Pancreas (tissue), 10 donors: ENCODE measurements around the gene TAS1R3. TPM values are rescaled to one million over a fixed set of nuclear protein-coding genes. Genes with fewer than 3 reads are reported as not detected.

ENCODE experiments used
- ATAC-seq, 4 donors: fragments of 200-7000 bp; cut with Tn5 transposase; one replicate each; pipeline versions ENCODE4 v1.8.0 to v1.9.1; 2020; ENCODE audit warnings: mild to moderate bottlenecking in 4 of 4, moderate library complexity in 4 of 4
- DNase-seq, 6 donors: peaks; one replicate each; pipeline ENCODE4 v3.0.0-alpha.2; 2020
- FAIRE-seq: peaks from 2 replicates; lab custom pipeline; 2012; peaks lifted over from hg19 to GRCh38; lab: Jason Lieb, UNC
- H3K27ac ChIP-seq, 4 donors: fragments of 200-600 bp; sonication (generic); 1 replicate in 3 of 4; 2 replicates in 1 of 4; pipeline versions ENCODE4 v1.5.0 to v1.8.0; 2020
- H3K27me3 ChIP-seq, 4 donors: fragments of 200-600 bp; one replicate each; pipeline ENCODE4 v1.8.0; 2021
- H3K36me3 ChIP-seq, 3 donors: fragments of 200-600 bp; sonication (generic) in 1 of 3; one replicate each; pipeline versions ENCODE4 v1.5.0 to v1.8.0; 2020 to 2021
- H3K4me1 ChIP-seq, 3 donors: fragments of 200-600 bp; one replicate each; pipeline ENCODE4 v1.8.0; 2021
- H3K4me3 ChIP-seq, 4 donors: fragments of 200-600 bp; sonication (generic) in 2 of 4; one replicate each; pipeline versions ENCODE4 v1.5.0 to v1.8.0; 2020 to 2021
- H3K9me3 ChIP-seq, 4 donors: fragments of 200-600 bp; one replicate each; pipeline ENCODE4 v1.8.0; 2021
- CTCF ChIP-seq, 4 donors: fragments of 200-600 bp; sonication (generic) in 3 of 4; IDR thresholded peaks; one replicate each; pipeline versions ENCODE4 v1.5.0 to v1.8.0; 2021; ENCODE audit warnings: antibody characterized with exemption in 4 of 4
- WGBS, 2 donors: extraction: QIAGEN DNeasy Blood & Tissue Kit; methylation state at CpG; one replicate each; pipeline ENCODE4 v1.1.7; 2013; 5-methylcytosine and 5-hydroxymethylcytosine counted together
- intact Hi-C, 3 donors: fragments of 100-400 bp; cut with DNase I; formaldehyde crosslinking; loops; one replicate each; pipeline versions ENCODE4 v1.11.1 to v1.14.2; 2022
- polyA plus RNA-seq, 2 donors: library from polyadenylated mRNA; stranded (reverse); fragments of 200-250 nt; gene quantifications; one replicate each; pipeline ENCODE4 v1.2.3, GENCODE V29; 2013
- total RNA-seq, 6 donors: library from RNA; stranded (reverse); fragmentation: NEBNext Ultra II Directional in 4 of 6; extraction: Animal tissue kit (Norgen Biotek cat#: 25700) in 4 of 6; gene quantifications; one replicate each; pipeline versions ENCODE4 v1.2.1 to v1.2.4, GENCODE V29; 2021 to 2023
- donor health status: healthy with polysubstance abuse.
- donor health status: DM: no; HTN: no; CAD: no; lungs with moderate emphysema.
- donor health status: DM: no; HTN: no; CAD: no.
- donor health status: control.
- donor health status: control.
- donor health status: Bipolar disorder and iron deficiency.
- donor health status: DM: yes; HTN: yes; CAD: no.
- donor health status: DM: no; HTN: no; CAD: no.
- donor health status: DM: no; HTN: no; CAD: no.
- donor health status: DM: yes; HTN: yes; CAD: no.

Gene TAS1R3
- total RNA-seq (under 1 TPM; 0.04 to 0.41 (median 0.08) TPM), polyA plus RNA-seq (under 1 TPM; 0.21 to 0.34 TPM)

GRCh38 chr1:1331068-1331965, at the start of gene TAS1R3:
TAS1R3 (plus strand) TSS chr1:1331280; CDS start chr1:1331346, 66 bp downstream.
- Histone ChIP-seq H3K4me1 (peaks cover 0 to 3% (median under 1%) of the 10 kb centered on the region in 3 donors), H3K27ac (no peak within 1 kb of the TSS), H3K9me3 (no peaks in the 10 kb centered on the region), H3K4me3 (no peak within 1 kb of the TSS), H3K27me3 (no peaks in the 10 kb centered on the region), H3K36me3 (no peaks in the 10 kb centered on the region)
- intact Hi-C loops, result no loop called here
- WGBS, 2 donors, result 58 to 63% methylated on average over 38 to 41 of the region's 41 CpGs
- FAIRE-seq, result no peak
- DNase-seq, result no peak
- no peak for TF ChIP-seq CTCF (IDR thresholded peaks at IDR 0.05)
- ATAC-seq, result no peak

- Histone ChIP-seq H3K36me3 (no peaks in the 10 kb centered on the region), H3K27me3 (peaks cover 0 to 4% (median 0%) of the 10 kb centered on the region in 4 donors), H3K4me3 (no peak overlapping the region), H3K4me1 (peaks cover 5 to 11% (median 10%) of the 10 kb centered on the region in 3 donors), H3K9me3 (no peaks in the 10 kb centered on the region), H3K27ac (peak overlapping the region; percentile 1 to 61 (median 39))
- TF ChIP-seq CTCF (IDR thresholded peaks at IDR 0.05), result no peak
- ATAC-seq (peak; percentile 84 to 96 (median 92)), DNase-seq (peak; percentile 83 to 96 (median 88)), FAIRE-seq (no peak)
- intact Hi-C loops, result loop anchor here in 1 of 3 donors (10.0 kb wide), 1 partner anchor 297 kb away; the partner anchor contains the start of gene PERM1
- WGBS, 2 donors, result 10 to 12% methylated on average over 25 to 26 of the region's 26 CpGs
These were observed 49.4 kb upstream of the TAS1R3 start for GRCh38 chr1:1281533-1282321.

- Histone ChIP-seq H3K4me3 (no peak overlapping the region), H3K4me1 (peaks cover 5 to 11% (median 10%) of the 10 kb centered on the region in 3 donors), H3K36me3 (no peaks in the 10 kb centered on the region), H3K27me3 (peaks cover 0 to 4% (median 0%) of the 10 kb centered on the region in 4 donors), H3K27ac (no peak overlapping the region), H3K9me3 (no peaks in the 10 kb centered on the region)
- DNase-seq, result peak in 1 of 6 donors; percentile 42
- 80 to 85% methylated on average over 14 of the region's 14 CpGs for WGBS, 2 donors
- ATAC-seq, result no peak
- intact Hi-C loops, result loop anchor here in 1 of 3 donors (10.0 kb wide), 1 partner anchor 298 kb away; the partner anchor contains the start of gene PERM1
- TF ChIP-seq CTCF (IDR thresholded peaks at IDR 0.05), result no peak
- FAIRE-seq, result no peak
These were observed 48.1 kb upstream of the TAS1R3 start for GRCh38 chr1:1282998-1283397.

GRCh38 chr1:1283821-1284220, 47.3 kb upstream of the TAS1R3 start:
- peaks cover 0 to 4% (median 0%) of the 10 kb centered on the region in 4 donors for H3K27me3 ChIP-seq
- WGBS, 2 donors, result 10 to 26% methylated on average over 8 of the region's 9 CpGs
- DNase-seq, result peak in 2 of 6 donors; percentile 30 to 55
- no peak overlapping the region for H3K4me3 ChIP-seq
- peaks cover 5 to 11% (median 10%) of the 10 kb centered on the region in 3 donors for H3K4me1 ChIP-seq
- no peaks in the 10 kb centered on the region for H3K36me3 ChIP-seq
- TF ChIP-seq CTCF (IDR thresholded peaks at IDR 0.05), result no peak
- FAIRE-seq, result no peak
- H3K27ac ChIP-seq, result no peak overlapping the region
- no peaks in the 10 kb centered on the region for H3K9me3 ChIP-seq
- intact Hi-C loops, result loop anchor here in 1 of 3 donors (10.0 kb wide), 1 partner anchor 299 kb away; the partner anchor contains the start of gene PERM1
- ATAC-seq, result no peak
